GM21723 (cell line): ENCODE data around the gene BANP.
"Not testable (repeated sequence)": the region's sequence is repeated elsewhere in the genome, so short reads cannot be mapped to it uniquely, and the experiment has no call there.

Source experiments
- ATAC-seq: cut with Tn5 transposase; IDR thresholded peaks from one replicate; pipeline ENCODE4 v1.9.1; 2021; ENCODE audit warnings: mild to moderate bottlenecking, moderate library complexity; ENCODE audit not compliant: unreplicated experiment

The BANP gene

DNA sequence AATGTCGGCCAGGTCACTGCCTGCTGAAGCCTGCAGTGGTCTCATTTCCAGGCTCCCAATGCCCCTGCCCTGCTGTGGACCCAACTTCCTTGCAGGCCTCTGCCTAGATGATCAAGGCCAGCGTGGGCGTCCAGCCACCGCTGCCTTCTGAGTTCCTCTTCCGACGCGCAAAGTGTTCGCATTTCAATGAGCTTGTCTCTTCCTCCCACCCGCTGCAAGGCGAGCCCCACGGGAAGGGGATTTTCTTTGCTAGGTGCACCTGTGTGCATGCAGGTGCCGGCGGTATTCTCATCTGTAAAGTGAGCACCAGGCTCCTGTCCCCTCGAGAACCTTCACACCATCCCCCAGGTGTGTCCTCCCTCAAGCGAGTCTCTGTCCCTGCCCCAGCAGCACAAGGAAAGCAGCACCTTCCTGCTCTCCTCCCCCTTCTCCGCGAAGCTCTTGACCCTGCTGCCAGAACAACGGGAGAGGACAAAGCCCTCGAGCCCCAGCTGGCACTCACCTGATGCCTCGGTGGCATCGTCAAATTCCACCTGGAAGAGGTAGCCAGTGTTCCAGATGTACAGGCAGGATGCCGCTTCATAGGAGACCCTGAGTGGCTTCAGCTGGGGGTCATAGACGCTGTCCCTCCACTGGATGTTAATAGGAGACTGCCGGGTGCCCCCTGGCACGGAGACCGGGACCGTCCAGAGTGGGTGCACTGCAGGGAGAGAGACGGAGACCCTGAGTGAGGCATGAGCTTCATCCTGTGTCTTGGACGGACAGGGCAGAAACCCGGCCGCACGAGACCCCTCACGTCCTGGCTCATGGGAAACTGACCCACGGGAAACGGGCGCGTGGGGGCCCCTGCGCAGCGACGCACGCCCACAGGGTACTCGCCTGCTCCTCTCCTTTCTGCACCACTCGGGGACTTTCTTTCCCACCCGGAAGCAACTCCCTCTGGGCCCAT is 24.7 kb upstream of the BANP start:
- ATAC-seq, result no peak

- no peak for ATAC-seq
Measured at GRCh38 chr16:87927195-87927562, 24.1 kb upstream of the BANP start.

- no peak for ATAC-seq
Measured at GRCh38 chr16:87929986-87930385, 21.2 kb upstream of the BANP start.

- ATAC-seq, result no peak
Measured at GRCh38 chr16:87930456-87930855, 20.8 kb upstream of the BANP start.

- no peak for ATAC-seq
Measured at GRCh38 chr16:87931504-87931903, 19.7 kb upstream of the BANP start.

- ATAC-seq, result not testable (repeated sequence)
Measured at GRCh38 chr16:87932475-87933139, 18.6 kb upstream of the BANP start.

- ATAC-seq, result no peak
Measured at GRCh38 chr16:87933140-87933495, 18.1 kb upstream of the BANP start.

GRCh38 chr16:87934752-87935425 is 16.3 kb upstream of the BANP start:
- not testable (repeated sequence) for ATAC-seq

- ATAC-seq, result not testable (repeated sequence)
Measured at GRCh38 chr16:87936016-87936374, 15.2 kb upstream of the BANP start.

DNA sequence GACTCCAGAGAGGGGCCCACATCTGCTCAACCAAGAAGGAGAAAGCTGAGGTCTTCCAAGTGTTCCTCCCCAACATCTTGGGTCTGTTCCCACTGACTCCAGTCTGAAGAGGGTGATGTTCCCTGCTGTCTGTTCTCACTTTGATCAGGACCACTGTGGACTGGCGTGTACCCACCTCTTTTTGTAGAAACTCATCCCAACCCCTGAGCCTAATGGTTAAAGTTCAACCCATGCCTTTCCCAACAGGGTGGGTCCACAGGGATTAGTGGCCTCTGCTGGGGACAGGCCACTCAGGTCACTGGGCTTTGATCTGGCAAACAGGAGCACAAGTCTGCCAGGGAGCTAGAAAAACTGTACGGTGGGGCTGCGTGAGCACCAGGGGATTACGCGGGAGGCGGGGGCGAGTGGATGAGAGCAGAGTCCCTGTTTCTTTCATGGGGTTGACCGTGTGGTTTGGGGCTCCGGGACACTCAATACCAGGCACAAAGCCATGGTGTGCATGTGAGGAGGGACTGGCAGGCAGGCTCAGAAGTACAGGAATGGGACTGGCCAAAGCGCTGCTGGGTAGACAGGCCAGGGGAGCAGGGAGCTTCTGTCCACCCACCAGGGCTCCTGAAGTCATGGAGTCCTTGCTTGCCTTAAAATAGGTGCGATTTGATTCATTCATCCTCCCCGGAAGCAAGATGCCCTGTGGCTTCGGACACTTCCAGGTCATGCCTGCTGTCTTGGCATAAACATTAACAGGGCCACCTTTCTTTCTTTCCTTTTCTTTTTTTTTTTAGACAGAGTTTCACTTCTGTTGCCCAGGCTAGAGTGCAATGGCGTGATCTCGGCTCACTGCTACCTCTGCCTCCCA is 14.6 kb upstream of the BANP start, which contains the start of gene CA5A:
TSS of gene CA5A (minus strand) at position 155 of the 856 bp plus-strand sequence. CDS start at position 76, 79 bp downstream.
- no peak for ATAC-seq

DNA sequence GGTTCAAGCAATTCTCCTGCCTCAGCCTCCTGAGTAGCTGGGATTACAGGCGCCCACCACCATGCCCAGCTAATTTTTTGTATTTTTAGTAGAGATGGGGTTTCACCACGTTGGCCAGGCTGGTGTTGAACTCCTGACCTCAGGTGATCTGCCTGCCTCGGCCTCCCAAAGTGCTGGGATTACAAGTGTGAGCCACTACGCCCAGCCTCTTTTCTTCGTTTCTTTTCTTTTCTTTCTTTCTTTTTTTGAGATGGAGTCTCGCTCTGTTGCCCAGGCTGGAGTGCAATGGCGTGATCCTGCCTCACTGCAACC is 14.0 kb upstream of the BANP start:
- ATAC-seq, result not testable (repeated sequence)

DNA sequence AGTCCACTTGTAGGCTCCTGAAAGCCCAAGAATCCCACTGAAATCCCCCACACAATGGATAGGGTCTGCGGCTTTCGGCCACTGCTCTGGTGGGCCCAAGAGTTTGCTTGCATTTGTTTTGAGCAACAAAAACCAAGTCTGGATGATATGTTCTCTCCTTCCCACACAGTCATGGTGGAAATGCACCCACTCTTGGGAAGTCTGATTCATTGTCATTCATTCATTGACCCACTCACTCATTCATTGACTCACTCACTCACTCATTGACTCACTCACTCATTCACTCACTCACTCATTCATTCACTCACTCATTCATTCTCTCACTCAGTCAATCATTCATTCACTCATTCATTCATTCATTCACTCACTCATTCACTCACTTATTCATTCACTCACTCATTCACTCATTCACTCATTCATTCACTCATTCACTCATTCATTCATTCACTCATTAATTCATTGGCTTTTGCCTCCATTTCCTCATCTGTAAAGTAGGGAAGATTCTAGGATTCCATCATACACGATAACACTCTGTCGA is 12.8 kb upstream of the BANP start:
- ATAC-seq, result no peak

DNA sequence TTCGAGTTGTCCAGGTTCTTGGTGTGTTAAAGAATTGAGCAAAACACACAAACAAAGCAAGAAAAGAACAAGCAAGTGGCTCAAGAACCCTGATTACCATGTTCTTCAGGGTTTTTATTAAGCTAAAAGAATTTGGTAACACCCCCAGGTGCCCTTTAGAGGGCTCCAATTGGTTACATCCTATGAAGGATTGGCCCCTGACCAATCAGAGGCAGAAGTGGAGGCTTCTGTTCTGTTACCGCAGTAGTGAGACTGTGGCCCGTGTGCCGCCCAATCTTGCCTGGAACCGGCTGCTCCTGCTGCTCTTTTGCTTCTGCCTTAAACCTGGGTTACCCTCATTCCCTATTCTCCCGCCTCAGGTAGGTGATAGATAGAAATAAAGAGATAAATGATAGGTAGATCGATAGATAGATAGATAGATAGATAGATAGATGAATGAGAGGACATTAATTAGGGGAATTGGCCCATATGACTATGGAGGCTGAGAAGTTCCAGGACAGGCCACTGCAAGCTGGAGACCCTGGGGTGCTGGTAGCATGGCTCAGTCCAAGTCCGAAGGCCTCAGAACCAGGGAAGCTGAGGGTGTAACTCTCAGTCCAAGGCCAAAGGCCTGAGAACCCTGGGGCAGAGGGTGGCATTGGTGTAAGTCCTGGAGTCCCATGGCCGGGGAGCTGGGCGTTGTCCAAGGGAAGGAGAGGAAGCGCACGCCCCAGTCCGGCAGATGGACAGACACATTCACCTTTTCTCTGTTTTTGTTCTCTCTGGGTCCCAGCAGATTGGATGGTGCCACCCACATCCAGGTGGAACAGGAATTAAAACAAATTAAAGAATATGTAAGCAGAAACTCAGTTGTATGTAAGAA is 11.4 kb upstream of the BANP start:
- no peak for ATAC-seq

DNA sequence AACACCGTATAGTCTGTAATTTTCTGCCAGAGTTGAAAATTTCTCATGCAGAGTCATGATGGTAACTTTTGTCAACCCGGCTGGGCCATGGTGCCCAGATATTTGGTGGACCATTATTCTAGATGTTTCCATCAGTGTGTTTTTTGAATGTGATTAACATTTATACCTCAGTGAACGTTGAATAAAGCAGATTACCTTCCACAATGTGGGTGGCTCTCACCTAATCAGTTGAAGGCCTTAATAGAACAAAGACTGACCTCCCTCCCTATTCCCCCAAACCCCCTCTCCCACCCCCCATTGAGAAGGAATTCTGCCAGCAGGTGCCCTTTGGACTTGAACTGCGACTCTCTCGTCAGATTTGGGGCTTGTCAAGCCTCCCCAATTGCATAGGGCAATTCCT is 8.6 kb upstream of the BANP start:
- no peak for ATAC-seq

DNA sequence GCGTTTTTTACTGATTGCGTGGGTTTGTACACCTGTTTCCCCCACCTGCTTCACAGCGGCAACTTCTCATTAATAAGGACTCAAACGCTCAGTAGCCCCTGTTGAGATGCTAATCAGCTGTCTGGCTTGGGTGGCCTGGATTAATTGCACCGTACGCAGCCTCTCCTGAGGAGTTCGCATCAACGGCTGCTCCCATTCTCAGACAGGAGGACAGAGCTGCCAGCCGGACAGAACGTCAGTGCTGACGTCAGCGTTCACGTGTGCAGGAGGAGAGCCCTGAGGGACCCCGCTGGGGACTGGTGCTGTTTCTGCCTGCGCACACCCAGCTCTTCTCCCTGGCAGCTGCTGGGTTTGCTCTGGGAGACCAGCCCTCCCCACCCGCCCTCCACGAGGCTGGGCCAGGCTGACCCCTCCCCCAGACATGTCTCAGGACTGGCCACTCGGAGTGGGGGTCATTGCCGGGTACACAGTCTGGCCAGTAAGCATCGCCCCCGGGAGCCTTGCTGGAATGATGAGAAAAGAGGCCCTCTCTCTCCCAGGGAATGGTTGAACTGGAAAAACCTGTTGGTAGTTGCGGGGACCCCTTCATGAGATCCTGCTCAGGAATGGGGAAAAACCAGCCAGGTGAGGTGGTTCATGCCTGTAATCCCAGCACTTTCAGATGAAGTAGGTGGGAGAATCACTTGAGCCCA is 5.7 kb upstream of the BANP start:
- ATAC-seq, result no peak

DNA sequence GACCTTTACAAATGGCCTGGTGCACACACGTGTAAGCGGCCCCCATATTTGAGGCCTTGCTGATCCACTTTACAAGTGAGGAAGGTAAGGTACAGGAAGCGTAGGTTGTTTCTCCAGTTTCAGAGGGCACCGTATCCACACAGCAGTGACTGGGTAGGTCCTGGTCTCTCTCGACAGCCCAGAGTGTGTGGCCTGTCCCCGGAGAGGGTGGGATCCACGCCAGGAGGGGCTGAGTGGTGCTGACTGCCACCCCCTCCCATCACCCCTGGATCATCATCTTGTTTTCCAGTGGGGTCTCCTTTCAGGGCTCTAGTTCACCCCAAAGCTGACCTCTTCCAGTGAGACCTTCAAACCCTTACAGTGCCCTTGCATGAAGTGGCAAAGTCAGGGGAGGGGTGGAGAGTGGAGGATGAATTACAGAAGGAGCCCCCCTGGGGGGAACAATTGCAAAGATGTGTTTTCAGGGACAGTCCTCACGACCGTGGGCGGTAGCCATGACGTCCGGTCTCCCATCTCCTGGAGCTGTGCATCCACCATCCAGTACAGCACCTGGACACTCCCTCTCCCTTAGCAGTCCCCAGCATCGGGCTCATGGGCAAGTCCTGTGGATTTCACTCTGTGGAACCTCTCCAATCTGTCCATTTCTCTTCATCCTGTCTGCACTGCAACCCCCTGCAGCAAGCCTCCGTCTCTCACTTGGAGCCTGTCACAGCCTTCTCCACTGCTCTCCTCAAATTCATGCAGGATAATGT is 4.5 kb upstream of the BANP start:
- ATAC-seq, result no peak

DNA sequence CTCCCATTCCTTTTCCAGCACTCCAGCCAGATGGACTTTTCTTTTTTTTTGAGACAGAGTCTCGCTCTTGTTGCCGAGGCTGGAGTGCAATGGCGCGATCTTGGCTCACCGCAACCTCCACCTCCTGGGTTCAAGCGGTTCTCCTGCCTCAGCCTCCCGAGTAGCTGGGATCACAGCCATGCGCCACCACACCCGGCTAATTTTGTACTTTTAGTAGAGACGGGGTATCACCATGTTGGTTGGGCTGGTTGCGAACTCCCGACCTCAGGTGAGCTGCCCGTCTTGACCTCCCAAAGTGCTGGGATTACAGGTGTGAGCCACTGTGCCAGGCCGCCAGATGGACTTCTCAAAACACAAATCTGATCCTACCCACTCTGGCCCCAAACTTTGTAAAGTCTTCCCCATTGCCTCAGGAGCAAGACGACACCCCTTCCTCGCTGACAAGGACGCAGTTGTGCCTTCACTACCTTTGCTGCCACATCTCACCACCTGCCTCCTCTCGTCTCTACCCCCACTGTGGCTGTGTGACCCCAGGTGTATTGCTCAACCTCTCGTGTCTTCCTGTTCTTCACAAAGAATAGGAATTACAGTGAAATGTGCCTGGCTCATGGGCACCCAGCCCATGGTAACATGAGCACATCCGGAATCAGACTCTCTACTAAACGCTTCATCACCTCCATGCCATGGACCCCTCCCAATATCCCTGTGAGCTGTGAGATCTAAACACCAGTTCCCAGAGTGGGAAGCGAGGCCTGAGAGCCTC is 3.7 kb upstream of the BANP start:
- no peak for ATAC-seq

- ATAC-seq, result no peak
Measured at GRCh38 chr16:87948119-87948545, 3.1 kb upstream of the BANP start.
